Liver (tissue), 9 donors: Measurements from ENCODE around the gene CDC6. TPM values are rescaled to one million over a fixed set of nuclear protein-coding genes. Genes with fewer than 3 reads are reported as not detected.

ENCODE experiments used
- DNase-seq: peaks from one replicate; pipeline ENCODE4 v3.0.0-alpha.2; 2017; ENCODE audit warnings: low spot score
- H3K27ac ChIP-seq, 2 donors: one replicate each; pipeline ENCODE4 v1.7.0; 2013; ENCODE audit warnings: inconsistent platforms in 2 of 2, low read length in 2 of 2, control low read depth in 1 of 2, low read depth in 1 of 2, mild to moderate bottlenecking in 1 of 2
- H3K27me3 ChIP-seq, 4 donors: one replicate each; pipeline versions ENCODE4 v1.6.1 to v1.7.0; 2013; ENCODE audit warnings: low read length in 3 of 4, inconsistent platforms in 1 of 4, mild to moderate bottlenecking in 1 of 4, moderate library complexity in 1 of 4; ENCODE audit not compliant: control insufficient read depth in 4 of 4, insufficient read depth in 4 of 4
- H3K36me3 ChIP-seq, 4 donors: one replicate each; pipeline versions ENCODE4 v1.6.1 to v1.7.0; 2013; ENCODE audit warnings: low read length in 3 of 4, mild to moderate bottlenecking in 3 of 4, low read depth in 1 of 4, moderate library complexity in 1 of 4; ENCODE audit not compliant: control insufficient read depth in 4 of 4, insufficient read depth in 3 of 4
- H3K4me1 ChIP-seq, 4 donors: one replicate each; pipeline versions ENCODE4 v1.6.1 to v1.7.0; 2013; ENCODE audit warnings: low read length in 3 of 4, mild to moderate bottlenecking in 3 of 4, moderate library complexity in 1 of 4; ENCODE audit not compliant: control insufficient read depth in 4 of 4, insufficient read depth in 4 of 4
- H3K4me3 ChIP-seq, 3 donors: one replicate each; pipeline versions ENCODE4 v1.6.1 to v1.7.0; 2013; ENCODE audit warnings: low read length in 3 of 3, control low read depth in 1 of 3, low read depth in 1 of 3, mild to moderate bottlenecking in 1 of 3
- H3K9ac ChIP-seq, 2 donors: one replicate each; pipeline ENCODE4 v1.7.0; 2013; ENCODE audit warnings: low read length in 2 of 2, mild to moderate bottlenecking in 2 of 2, moderate library complexity in 2 of 2, control low read depth in 1 of 2, low read depth in 1 of 2
- H3K9me3 ChIP-seq, 4 donors: one replicate each; pipeline versions ENCODE4 v1.6.1 to v1.7.0; 2013; ENCODE audit warnings: low read length in 3 of 4; ENCODE audit not compliant: control insufficient read depth in 4 of 4
- EGR1 ChIP-seq, 2 donors: IDR thresholded peaks; 2 replicates each; pipeline ENCODE4 v1.6.1; 2016 to 2018; ENCODE audit warnings: antibody characterized with exemption in 2 of 2, low read depth in 2 of 2
- FOXA1 ChIP-seq: IDR thresholded peaks from 2 replicates; pipeline ENCODE4 v1.6.1; 2016; ENCODE audit warnings: antibody characterized with exemption
- HNF4G ChIP-seq: IDR thresholded peaks from 2 replicates; pipeline ENCODE4 v1.6.1; 2016; ENCODE audit warnings: antibody characterized with exemption
- NR2F2 ChIP-seq: IDR thresholded peaks from 2 replicates; pipeline ENCODE4 v1.6.1; 2016; ENCODE audit warnings: antibody characterized with exemption
- RXRA ChIP-seq, 2 donors: IDR thresholded peaks; 2 replicates each; pipeline ENCODE4 v1.6.1; 2017 to 2018; ENCODE audit warnings: antibody characterized with exemption in 2 of 2, mild to moderate bottlenecking in 1 of 2
- YY1 ChIP-seq: IDR thresholded peaks from 2 replicates; pipeline ENCODE4 v1.6.1; 2016; ENCODE audit warnings: antibody characterized with exemption, mild to moderate bottlenecking
- WGBS: extraction: QIAGEN DNeasy Blood & Tissue Kit; methylation state at CpG from one replicate; pipeline ENCODE4 v1.1.7; 2013; 5-methylcytosine and 5-hydroxymethylcytosine counted together
- polyA plus RNA-seq, 2 donors: library from polyadenylated mRNA; stranded (reverse) in 1 of 2; unstranded in 1 of 2; fragments of 200-250 nt in 1 of 2; fragments of >200 nt in 1 of 2; fragmentation: Nextera tagmentation in 1 of 2; extraction: Ambion mirVana in 1 of 2; gene quantifications; one replicate each; pipeline versions ENCODE4 v1.2.1 to v1.2.3, GENCODE V29; 2013 to 2015
- total RNA-seq, 2 donors: library from RNA; depleted of rRNA; stranded (reverse); fragments of >200 nt; gene quantifications; one replicate each; pipeline ENCODE4 v1.2.3, GENCODE V29; 2014
- TF ChIP-seq, protein P1 (sequence below): fragments of 150-350 bp; IDR thresholded peaks from 2 replicates; pipeline ENCODE4 v1.5.1; 2017; ENCODE audit warnings: improper control_type of control experiment, low read depth, low read length; ENCODE audit not compliant: missing input control
- TF ChIP-seq, protein P2 (sequence below): IDR thresholded peaks from 2 replicates; pipeline ENCODE4 v1.6.1; 2016; ENCODE audit warnings: antibody characterized with exemption, mild to moderate bottlenecking
- TF ChIP-seq, protein P3 (sequence below): IDR thresholded peaks from 2 replicates; pipeline ENCODE4 v1.6.1; 2016; ENCODE audit warnings: antibody characterized with exemption
- donor health status: healthy.
- donor health status: healthy.
- donor health status: healthy.
- donor health status: healthy.
- donor health status: healthy.

The CDC6 gene
- total and polyA plus RNA-seq, 4 donors = 0.54 to 16.5 (median 2.5) TPM

GRCh38 chr17:40320756-40321523 lies 33.3 kb downstream of the CDC6 start:
- no peak for DNase-seq
- Histone ChIP-seq H3K9ac (no peak overlapping the region), H3K4me3 (no peak overlapping the region)

DNA sequence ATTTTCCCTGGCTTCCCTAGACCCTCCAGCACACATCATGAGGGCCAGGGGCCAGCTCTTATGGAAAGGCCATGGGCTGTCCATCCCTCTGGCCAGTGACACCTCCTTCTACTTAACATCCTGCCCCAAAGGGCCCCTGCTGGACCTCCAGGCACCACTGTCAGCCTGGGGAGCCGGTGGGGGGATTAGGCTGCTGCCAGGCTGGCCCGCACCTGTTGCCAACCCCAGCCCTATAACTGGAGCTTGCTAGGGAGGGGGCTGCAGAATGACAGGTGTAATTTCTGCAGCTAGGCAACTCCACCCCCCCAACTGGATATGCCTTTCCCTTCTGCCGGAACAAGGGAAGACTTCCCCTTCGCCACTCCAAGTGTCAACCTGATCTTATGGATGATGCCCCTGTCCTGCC lies 33.8 kb downstream of the CDC6 start:
- Histone ChIP-seq H3K27me3 (no peaks in the 10 kb centered on the region), H3K9me3 (no peaks in the 10 kb centered on the region), H3K9ac (no peak overlapping the region), H3K27ac (peak overlapping the region; percentile 64 to 81), H3K4me1 (peaks cover 37 to 91% (median 80%) of the 10 kb centered on the region in 4 donors), H3K4me3 (peak overlapping the region in 1 of 3 donors; percentile 22), H3K36me3 (no peaks in the 10 kb centered on the region)
- 75% methylated on average over 4 of the region's 4 CpGs for WGBS
- TF ChIP-seq FOXA1 (no peak), HNF4G (no peak), RXRA (IDR thresholded peaks at IDR 0.05) (no peak), NR2F2 (no peak)
- TF ChIP-seq, protein P1, sequence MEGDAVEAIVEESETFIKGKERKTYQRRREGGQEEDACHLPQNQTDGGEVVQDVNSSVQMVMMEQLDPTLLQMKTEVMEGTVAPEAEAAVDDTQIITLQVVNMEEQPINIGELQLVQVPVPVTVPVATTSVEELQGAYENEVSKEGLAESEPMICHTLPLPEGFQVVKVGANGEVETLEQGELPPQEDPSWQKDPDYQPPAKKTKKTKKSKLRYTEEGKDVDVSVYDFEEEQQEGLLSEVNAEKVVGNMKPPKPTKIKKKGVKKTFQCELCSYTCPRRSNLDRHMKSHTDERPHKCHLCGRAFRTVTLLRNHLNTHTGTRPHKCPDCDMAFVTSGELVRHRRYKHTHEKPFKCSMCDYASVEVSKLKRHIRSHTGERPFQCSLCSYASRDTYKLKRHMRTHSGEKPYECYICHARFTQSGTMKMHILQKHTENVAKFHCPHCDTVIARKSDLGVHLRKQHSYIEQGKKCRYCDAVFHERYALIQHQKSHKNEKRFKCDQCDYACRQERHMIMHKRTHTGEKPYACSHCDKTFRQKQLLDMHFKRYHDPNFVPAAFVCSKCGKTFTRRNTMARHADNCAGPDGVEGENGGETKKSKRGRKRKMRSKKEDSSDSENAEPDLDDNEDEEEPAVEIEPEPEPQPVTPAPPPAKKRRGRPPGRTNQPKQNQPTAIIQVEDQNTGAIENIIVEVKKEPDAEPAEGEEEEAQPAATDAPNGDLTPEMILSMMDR = no peak
- TF ChIP-seq, protein P2, sequence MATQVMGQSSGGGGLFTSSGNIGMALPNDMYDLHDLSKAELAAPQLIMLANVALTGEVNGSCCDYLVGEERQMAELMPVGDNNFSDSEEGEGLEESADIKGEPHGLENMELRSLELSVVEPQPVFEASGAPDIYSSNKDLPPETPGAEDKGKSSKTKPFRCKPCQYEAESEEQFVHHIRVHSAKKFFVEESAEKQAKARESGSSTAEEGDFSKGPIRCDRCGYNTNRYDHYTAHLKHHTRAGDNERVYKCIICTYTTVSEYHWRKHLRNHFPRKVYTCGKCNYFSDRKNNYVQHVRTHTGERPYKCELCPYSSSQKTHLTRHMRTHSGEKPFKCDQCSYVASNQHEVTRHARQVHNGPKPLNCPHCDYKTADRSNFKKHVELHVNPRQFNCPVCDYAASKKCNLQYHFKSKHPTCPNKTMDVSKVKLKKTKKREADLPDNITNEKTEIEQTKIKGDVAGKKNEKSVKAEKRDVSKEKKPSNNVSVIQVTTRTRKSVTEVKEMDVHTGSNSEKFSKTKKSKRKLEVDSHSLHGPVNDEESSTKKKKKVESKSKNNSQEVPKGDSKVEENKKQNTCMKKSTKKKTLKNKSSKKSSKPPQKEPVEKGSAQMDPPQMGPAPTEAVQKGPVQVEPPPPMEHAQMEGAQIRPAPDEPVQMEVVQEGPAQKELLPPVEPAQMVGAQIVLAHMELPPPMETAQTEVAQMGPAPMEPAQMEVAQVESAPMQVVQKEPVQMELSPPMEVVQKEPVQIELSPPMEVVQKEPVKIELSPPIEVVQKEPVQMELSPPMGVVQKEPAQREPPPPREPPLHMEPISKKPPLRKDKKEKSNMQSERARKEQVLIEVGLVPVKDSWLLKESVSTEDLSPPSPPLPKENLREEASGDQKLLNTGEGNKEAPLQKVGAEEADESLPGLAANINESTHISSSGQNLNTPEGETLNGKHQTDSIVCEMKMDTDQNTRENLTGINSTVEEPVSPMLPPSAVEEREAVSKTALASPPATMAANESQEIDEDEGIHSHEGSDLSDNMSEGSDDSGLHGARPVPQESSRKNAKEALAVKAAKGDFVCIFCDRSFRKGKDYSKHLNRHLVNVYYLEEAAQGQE = no peak
- TF ChIP-seq, protein P3, sequence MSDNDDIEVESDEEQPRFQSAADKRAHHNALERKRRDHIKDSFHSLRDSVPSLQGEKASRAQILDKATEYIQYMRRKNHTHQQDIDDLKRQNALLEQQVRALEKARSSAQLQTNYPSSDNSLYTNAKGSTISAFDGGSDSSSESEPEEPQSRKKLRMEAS = no peak
- no peak for DNase-seq

More at GRCh38 chr17:40320756-40321523, 33.3 kb downstream of the CDC6 start:
- Histone ChIP-seq H3K9me3 (no peaks in the 10 kb centered on the region), H3K4me1 (peaks cover 35 to 91% (median 80%) of the 10 kb centered on the region in 4 donors), H3K27me3 (no peaks in the 10 kb centered on the region), H3K36me3 (no peaks in the 10 kb centered on the region), H3K27ac (peak overlapping the region; percentile 64 to 81)
- 64% methylated on average over 19 of the region's 19 CpGs for WGBS
- no peak for TF ChIP-seq EGR1 (IDR thresholded peaks at IDR 0.05; ENCODE audit: low read depth in 2 of 2)
- no peak for TF ChIP-seq RXRA (IDR thresholded peaks at IDR 0.05)

DNA sequence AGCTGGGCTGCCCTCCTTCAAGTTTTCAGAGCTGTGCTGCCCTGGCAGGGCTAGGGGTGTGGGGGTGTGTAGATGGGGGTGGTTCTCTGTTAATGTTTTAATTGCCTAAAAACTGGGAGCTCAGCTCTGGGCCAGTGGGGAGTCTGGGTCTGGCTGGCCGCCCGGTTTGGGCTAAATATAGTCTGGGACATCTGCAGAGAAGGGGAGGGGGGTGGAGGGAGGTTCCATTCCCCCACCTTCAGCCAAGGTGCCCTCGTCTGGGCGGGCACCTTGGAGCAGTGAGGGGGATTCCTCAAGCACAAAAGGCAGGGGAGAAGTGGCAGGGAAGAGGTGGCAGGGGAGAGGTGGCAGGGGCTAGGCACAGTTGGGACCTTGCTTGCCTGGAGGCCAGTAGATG lies 34.3 kb downstream of the CDC6 start:
- Histone ChIP-seq H3K4me3 (peak overlapping the region in 2 of 3 donors; percentile 5 to 22), H3K9ac (peak overlapping the region in 1 of 2 donors; percentile 26), H3K36me3 (no peaks in the 10 kb centered on the region), H3K27ac (peak overlapping the region; percentile 64 to 81), H3K27me3 (no peaks in the 10 kb centered on the region), H3K4me1 (peaks cover 37 to 91% (median 81%) of the 10 kb centered on the region in 4 donors), H3K9me3 (no peaks in the 10 kb centered on the region)
- DNase-seq = no peak
- no peak for TF ChIP-seq YY1
- WGBS = 35% methylated on average over 4 of the region's 4 CpGs
